ENCODE results near the gene DIPK1B. TPM values are rescaled to one million over a fixed set of nuclear protein-coding genes. Genes with fewer than 3 reads are reported as not detected.

The DIPK1B gene
- total RNA-seq, 1 experiment from 2014 or later = 45.4 TPM

DNA sequence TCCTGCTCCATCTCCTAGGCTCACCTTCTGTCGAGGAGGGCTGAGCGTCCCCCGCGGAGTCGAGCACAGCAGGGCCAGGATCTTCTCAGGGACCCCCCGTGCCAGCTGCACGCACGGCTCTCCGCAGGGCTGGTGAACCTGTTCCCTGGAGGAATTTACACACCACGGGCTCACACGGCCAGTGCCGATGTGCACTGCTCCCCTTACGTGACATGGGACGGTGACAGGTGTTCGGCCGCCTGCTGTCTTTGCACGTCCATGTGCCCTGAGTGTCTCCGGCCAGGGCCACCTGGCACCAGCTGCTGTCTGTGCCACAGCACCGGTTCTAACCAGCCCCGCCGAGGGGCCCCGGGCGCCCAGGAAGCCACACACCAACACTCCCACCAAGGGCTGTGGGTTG lies 16.4 kb upstream of the DIPK1B start (continued):
- TF ChIP-seq ZNF263 (CRISPR knock-in tag; IDR thresholded peaks at IDR 0.05; ENCODE audit: low read depth) (no peak), TEAD4 (CRISPR knock-in tag; IDR thresholded peaks at IDR 0.05) (no peak), RORB (CRISPR knock-in tag; IDR thresholded peaks at IDR 0.05) (no peak), GRHL2 (CRISPR knock-in tag; IDR thresholded peaks at IDR 0.05; ENCODE audit: insufficient replicate concordance, severe bottlenecking) (no peak), HMGA2 (CRISPR knock-in tag; IDR thresholded peaks at IDR 0.05) (no peak), MXD4 (CRISPR knock-in tag; IDR thresholded peaks at IDR 0.05; ENCODE audit: borderline replicate concordance) (no peak), NFE2L1 (CRISPR knock-in tag; IDR thresholded peaks at IDR 0.05) (no peak), KAT7 (CRISPR knock-in tag; IDR thresholded peaks at IDR 0.05; ENCODE audit: borderline replicate concordance) (no peak), ERG (CRISPR knock-in tag; IDR thresholded peaks at IDR 0.05) (no peak), JAZF1 (CRISPR knock-in tag; IDR thresholded peaks at IDR 0.05) (no peak), FOXP1 (CRISPR knock-in tag; IDR thresholded peaks at IDR 0.05; ENCODE audit: borderline replicate concordance) (no peak), AFF4 (CRISPR knock-in tag; IDR thresholded peaks at IDR 0.05; ENCODE audit: borderline replicate concordance) (no peak)

DNA sequence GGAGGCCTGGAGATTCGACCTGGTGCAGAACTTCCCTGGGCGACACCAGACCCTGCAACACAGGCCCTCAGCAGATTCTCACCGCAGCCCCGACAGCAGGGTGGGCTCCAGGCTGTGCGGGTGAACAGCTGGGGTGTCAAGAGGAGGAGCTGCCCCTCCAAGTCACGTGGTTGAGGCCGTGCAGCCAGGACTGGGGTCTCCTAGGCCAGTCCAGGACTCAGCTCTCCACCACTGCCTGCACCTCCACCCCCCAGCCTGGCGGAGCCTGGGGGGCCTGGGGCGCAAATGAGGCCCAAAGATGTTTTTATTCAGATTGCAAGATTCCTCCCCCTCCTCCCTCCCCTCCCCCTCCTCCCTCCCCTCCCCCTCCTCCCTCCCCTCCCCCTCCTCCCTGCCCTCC lies 15.9 kb upstream of the DIPK1B start:
- peaks cover 8% of the 10 kb centered on the region for H3K4me1 Mint-ChIP-seq
- peaks cover 14% of the 10 kb centered on the region for H3K27me3 Mint-ChIP-seq (ENCODE audit: low read depth)
- ChIA-PET POLR2A (no interaction called here), CTCF (interaction anchor here (1.8 to 2.3 kb wide), 2 partner anchors 10 to 25 kb away, joined by 6 to 9 read pairs; no protein-coding TSS in a partner anchor)
- no peak overlapping the region for H3K27ac Mint-ChIP-seq
- H3K9me3 Mint-ChIP-seq = no peaks in the 10 kb centered on the region
- DNase-seq (ENCODE audit: low spot score) (no peak), ATAC-seq (no peak)
- no peak overlapping the region for H3K4me3 Mint-ChIP-seq
- no peaks in the 10 kb centered on the region for H3K36me3 Mint-ChIP-seq
- no peak for TF ChIP-seq ZBTB21 (CRISPR knock-in tag; IDR thresholded peaks at IDR 0.05; ENCODE audit: borderline replicate concordance)
- TF ChIP-seq ZNF121 (CRISPR knock-in tag; IDR thresholded peaks at IDR 0.05) = no peak

DNA sequence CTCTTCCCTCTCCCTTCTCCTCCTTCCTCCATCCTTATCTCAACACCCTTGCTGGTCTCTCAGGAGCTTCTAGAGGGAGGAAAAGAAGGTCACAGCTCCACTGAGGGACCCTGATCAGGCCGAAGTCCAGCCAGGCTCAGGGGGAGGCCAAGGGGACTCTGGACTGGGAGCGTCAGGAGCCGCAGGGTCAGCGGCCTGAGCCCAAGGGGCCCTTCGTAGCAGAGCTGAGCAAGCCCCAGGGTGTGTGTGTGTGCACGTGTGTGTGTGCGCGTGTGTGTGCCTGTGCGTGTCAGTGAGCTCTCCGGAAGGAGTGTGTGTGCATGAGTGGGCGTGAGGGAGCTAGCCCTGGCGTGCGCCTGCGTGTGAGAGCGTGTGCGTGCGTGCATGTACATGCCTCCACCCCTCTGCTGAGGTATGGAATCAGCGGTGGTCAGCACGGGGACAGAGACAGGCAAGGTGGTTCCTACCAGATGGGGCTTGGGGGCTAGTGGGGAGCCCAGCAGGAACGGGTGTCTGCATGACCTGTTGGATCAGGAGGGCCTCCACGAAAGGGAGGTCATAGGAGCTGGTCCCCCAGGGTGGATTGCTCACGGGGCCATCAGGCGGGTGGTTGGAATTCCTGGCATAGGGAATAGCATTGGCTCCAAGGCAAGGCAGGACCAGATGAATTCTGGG lies 15.1 kb upstream of the DIPK1B start:
- no peak for DNase-seq (ENCODE audit: low spot score)
- TF ChIP-seq, protein P1, sequence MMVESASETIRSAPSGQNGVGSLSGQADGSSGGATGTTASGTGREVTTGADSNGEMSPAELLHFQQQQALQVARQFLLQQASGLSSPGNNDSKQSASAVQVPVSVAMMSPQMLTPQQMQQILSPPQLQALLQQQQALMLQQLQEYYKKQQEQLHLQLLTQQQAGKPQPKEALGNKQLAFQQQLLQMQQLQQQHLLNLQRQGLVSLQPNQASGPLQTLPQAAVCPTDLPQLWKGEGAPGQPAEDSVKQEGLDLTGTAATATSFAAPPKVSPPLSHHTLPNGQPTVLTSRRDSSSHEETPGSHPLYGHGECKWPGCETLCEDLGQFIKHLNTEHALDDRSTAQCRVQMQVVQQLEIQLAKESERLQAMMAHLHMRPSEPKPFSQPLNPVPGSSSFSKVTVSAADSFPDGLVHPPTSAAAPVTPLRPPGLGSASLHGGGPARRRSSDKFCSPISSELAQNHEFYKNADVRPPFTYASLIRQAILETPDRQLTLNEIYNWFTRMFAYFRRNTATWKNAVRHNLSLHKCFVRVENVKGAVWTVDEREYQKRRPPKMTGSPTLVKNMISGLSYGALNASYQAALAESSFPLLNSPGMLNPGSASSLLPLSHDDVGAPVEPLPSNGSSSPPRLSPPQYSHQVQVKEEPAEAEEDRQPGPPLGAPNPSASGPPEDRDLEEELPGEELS (CRISPR knock-in tag; IDR thresholded peaks at IDR 0.05) = no peak
- TF ChIP-seq ESRRA (CRISPR knock-in tag; IDR thresholded peaks at IDR 0.05; ENCODE audit: borderline replicate concordance) = no peak
- no peak for TF ChIP-seq JUN (CRISPR knock-in tag; IDR thresholded peaks at IDR 0.05)
- no peak for TF ChIP-seq E2F5 (CRISPR knock-in tag; IDR thresholded peaks at IDR 0.05)
- TF ChIP-seq, protein P2, sequence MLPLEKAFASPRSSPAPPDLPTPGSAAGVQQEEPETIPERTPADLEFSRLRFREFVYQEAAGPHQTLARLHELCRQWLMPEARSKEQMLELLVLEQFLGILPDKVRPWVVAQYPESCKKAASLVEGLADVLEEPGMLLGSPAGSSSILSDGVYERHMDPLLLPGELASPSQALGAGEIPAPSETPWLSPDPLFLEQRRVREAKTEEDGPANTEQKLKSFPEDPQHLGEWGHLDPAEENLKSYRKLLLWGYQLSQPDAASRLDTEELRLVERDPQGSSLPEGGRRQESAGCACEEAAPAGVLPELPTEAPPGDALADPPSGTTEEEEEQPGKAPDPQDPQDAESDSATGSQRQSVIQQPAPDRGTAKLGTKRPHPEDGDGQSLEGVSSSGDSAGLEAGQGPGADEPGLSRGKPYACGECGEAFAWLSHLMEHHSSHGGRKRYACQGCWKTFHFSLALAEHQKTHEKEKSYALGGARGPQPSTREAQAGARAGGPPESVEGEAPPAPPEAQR (CRISPR knock-in tag; IDR thresholded peaks at IDR 0.05) = no peak
- TF ChIP-seq GABPB1 (CRISPR knock-in tag; IDR thresholded peaks at IDR 0.05) = no peak; the same call in 1 of the 2 replicates
- TF ChIP-seq SMAD3 (CRISPR knock-in tag; IDR thresholded peaks at IDR 0.05; ENCODE audit: borderline replicate concordance) = no peak
- no peak for TF ChIP-seq MLX (CRISPR knock-in tag; IDR thresholded peaks at IDR 0.05)
- TF ChIP-seq SP1 (CRISPR knock-in tag; conservative IDR thresholded peaks at IDR 0.05) = no peak
- TF ChIP-seq CREB1 (CRISPR knock-in tag; IDR thresholded peaks at IDR 0.05) = no peak
- TF ChIP-seq ELF4 (CRISPR knock-in tag; IDR thresholded peaks at IDR 0.05; ENCODE audit: low read depth) = no peak
- ChIA-PET POLR2A (no interaction called here), CTCF (interaction anchor here (0.5 to 2.3 kb wide), 4 partner anchors 10 to 146 kb away, joined by 3 to 9 read pairs (median 4); partner anchors contain the start of gene AJM1)
- ATAC-seq = no peak
- Mint-ChIP-seq H3K4me3 (no peak overlapping the region), H3K9me3 (no peaks in the 10 kb centered on the region), H3K27me3 (ENCODE audit: low read depth) (peaks cover 20% of the 10 kb centered on the region), H3K36me3 (no peaks in the 10 kb centered on the region), H3K27ac (no peak overlapping the region), H3K4me1 (peaks cover 8% of the 10 kb centered on the region)
